Measurements from ENCODE around the gene ZC3H4. TPM values are rescaled to one million over a fixed set of nuclear protein-coding genes. Genes with fewer than 3 reads are reported as not detected.

ZC3H4 gene
- total and polyA plus RNA-seq, 2 of the 8 experiments (the other 6 are each of a cell fraction or from before 2014, with no cell fraction given) = 6.6 to 92.0 TPM

DNA sequence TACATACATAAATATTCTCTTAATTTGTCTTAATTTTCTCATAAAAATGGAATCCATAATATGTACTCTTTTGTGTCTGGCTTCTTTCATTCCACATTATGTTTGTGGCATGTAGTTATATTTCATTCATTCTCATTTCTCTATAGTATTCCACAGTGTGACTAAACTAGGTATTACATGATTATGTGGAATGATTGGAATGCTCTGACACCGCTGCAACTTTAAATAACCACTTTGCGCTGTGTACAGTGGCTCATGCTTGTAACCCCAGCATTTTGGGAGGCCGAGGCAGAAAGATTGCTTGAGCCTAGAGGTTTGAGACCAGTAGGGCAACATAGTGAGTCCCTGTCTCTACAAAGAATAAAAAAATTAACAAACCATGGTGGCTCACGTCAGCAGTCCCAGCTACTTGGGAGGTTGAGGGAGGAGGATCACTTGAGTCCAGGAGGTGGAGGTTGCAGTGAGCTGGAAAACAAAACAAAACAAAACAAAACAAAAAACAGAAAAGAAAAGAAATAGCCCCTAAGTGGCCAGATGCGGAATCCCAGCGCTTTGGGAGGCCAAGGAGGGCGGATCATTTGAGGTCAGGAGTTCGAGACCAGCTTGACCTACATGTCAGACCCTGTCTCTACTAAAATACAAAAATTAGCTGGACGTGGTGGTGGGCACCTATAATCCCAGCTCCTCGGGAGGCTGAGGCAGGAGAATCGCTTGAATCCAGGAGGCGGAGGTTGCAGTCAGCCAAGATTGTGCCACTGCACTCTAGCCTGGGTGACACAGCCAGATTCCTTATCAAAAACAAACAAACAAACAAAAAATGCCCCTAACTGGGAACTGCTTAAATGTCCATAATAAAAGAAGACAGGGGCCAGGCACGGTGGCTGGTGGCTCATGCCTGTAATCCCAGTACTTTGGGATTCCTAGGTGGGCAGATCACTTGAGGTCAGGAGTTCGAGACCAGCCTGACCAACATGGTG, 9.1 kb upstream of the ZC3H4 start (continued):
- no peak for TF ChIP-seq HDAC2 (IDR thresholded peaks at IDR 0.05; ENCODE audit: borderline replicate concordance in 1 of 2, low read depth in 2 of 2, low read length in 2 of 2)
- no peak for TF ChIP-seq TAF7 (optimal IDR thresholded peaks at IDR 0.05; ENCODE audit: borderline replicate concordance, low read depth, low read length)
